Liver (tissue), 9 donors: ENCODE measurements around the gene ITGB4. TPM values are rescaled to one million over a fixed set of nuclear protein-coding genes. Genes with fewer than 3 reads are reported as not detected.

Experiments
- DNase-seq: peaks from one replicate; pipeline ENCODE4 v3.0.0-alpha.2; 2017; ENCODE audit warnings: low spot score
- H3K27ac ChIP-seq, 2 donors: one replicate each; pipeline ENCODE4 v1.7.0; 2013; ENCODE audit warnings: inconsistent platforms in 2 of 2, low read length in 2 of 2, control low read depth in 1 of 2, low read depth in 1 of 2, mild to moderate bottlenecking in 1 of 2
- H3K27me3 ChIP-seq, 4 donors: one replicate each; pipeline versions ENCODE4 v1.6.1 to v1.7.0; 2013; ENCODE audit warnings: low read length in 3 of 4, inconsistent platforms in 1 of 4, mild to moderate bottlenecking in 1 of 4, moderate library complexity in 1 of 4; ENCODE audit not compliant: control insufficient read depth in 4 of 4, insufficient read depth in 4 of 4
- H3K36me3 ChIP-seq, 4 donors: one replicate each; pipeline versions ENCODE4 v1.6.1 to v1.7.0; 2013; ENCODE audit warnings: low read length in 3 of 4, mild to moderate bottlenecking in 3 of 4, low read depth in 1 of 4, moderate library complexity in 1 of 4; ENCODE audit not compliant: control insufficient read depth in 4 of 4, insufficient read depth in 3 of 4
- H3K4me1 ChIP-seq, 4 donors: one replicate each; pipeline versions ENCODE4 v1.6.1 to v1.7.0; 2013; ENCODE audit warnings: low read length in 3 of 4, mild to moderate bottlenecking in 3 of 4, moderate library complexity in 1 of 4; ENCODE audit not compliant: control insufficient read depth in 4 of 4, insufficient read depth in 4 of 4
- H3K4me3 ChIP-seq, 3 donors: one replicate each; pipeline versions ENCODE4 v1.6.1 to v1.7.0; 2013; ENCODE audit warnings: low read length in 3 of 3, control low read depth in 1 of 3, low read depth in 1 of 3, mild to moderate bottlenecking in 1 of 3
- H3K9ac ChIP-seq, 2 donors: one replicate each; pipeline ENCODE4 v1.7.0; 2013; ENCODE audit warnings: low read length in 2 of 2, mild to moderate bottlenecking in 2 of 2, moderate library complexity in 2 of 2, control low read depth in 1 of 2, low read depth in 1 of 2
- H3K9me3 ChIP-seq, 4 donors: one replicate each; pipeline versions ENCODE4 v1.6.1 to v1.7.0; 2013; ENCODE audit warnings: low read length in 3 of 4; ENCODE audit not compliant: control insufficient read depth in 4 of 4
- EGR1 ChIP-seq, 2 donors: IDR thresholded peaks; 2 replicates each; pipeline ENCODE4 v1.6.1; 2016 to 2018; ENCODE audit warnings: antibody characterized with exemption in 2 of 2, low read depth in 2 of 2
- FOXA1 ChIP-seq: IDR thresholded peaks from 2 replicates; pipeline ENCODE4 v1.6.1; 2016; ENCODE audit warnings: antibody characterized with exemption
- FOXA2 ChIP-seq: IDR thresholded peaks from 2 replicates; pipeline ENCODE4 v1.6.1; 2016; ENCODE audit warnings: antibody characterized with exemption
- GABPA ChIP-seq, 2 donors: IDR thresholded peaks in 1 of 2; conservative IDR thresholded peaks in 1 of 2; 2 replicates each; pipeline ENCODE4 v1.6.1; 2016; ENCODE audit warnings: antibody characterized with exemption in 2 of 2, mild to moderate bottlenecking in 1 of 2, moderate library complexity in 1 of 2
- HNF4A ChIP-seq, 2 donors: conservative IDR thresholded peaks; 2 replicates each; pipeline ENCODE4 v1.6.1; 2016; ENCODE audit warnings: antibody characterized with exemption in 2 of 2, mild to moderate bottlenecking in 2 of 2
- HNF4G ChIP-seq: IDR thresholded peaks from 2 replicates; pipeline ENCODE4 v1.6.1; 2016; ENCODE audit warnings: antibody characterized with exemption
- JUND ChIP-seq, 2 donors: IDR thresholded peaks; 2 replicates each; pipeline ENCODE4 v1.6.1; 2016; ENCODE audit warnings: antibody characterized with exemption in 2 of 2
- MAX ChIP-seq: IDR thresholded peaks from 2 replicates; pipeline ENCODE4 v1.6.1; 2016; ENCODE audit warnings: antibody characterized with exemption
- NR2F2 ChIP-seq: IDR thresholded peaks from 2 replicates; pipeline ENCODE4 v1.6.1; 2016; ENCODE audit warnings: antibody characterized with exemption
- RAD21 ChIP-seq, 2 donors: IDR thresholded peaks; 2 replicates each; pipeline ENCODE4 v1.6.1; 2016; ENCODE audit warnings: antibody characterized with exemption in 2 of 2, mild to moderate bottlenecking in 2 of 2
- RXRA ChIP-seq, 2 donors: IDR thresholded peaks; 2 replicates each; pipeline ENCODE4 v1.6.1; 2017 to 2018; ENCODE audit warnings: antibody characterized with exemption in 2 of 2, mild to moderate bottlenecking in 1 of 2
- SP1 ChIP-seq: IDR thresholded peaks from 2 replicates; pipeline ENCODE4 v1.6.1; 2018; ENCODE audit warnings: antibody characterized with exemption, mild to moderate bottlenecking
- TAF1 ChIP-seq: conservative IDR thresholded peaks from 2 replicates; pipeline ENCODE4 v1.6.1; 2016; ENCODE audit warnings: antibody characterized with exemption, mild to moderate bottlenecking
- YY1 ChIP-seq: IDR thresholded peaks from 2 replicates; pipeline ENCODE4 v1.6.1; 2016; ENCODE audit warnings: antibody characterized with exemption, mild to moderate bottlenecking
- WGBS: extraction: QIAGEN DNeasy Blood & Tissue Kit; methylation state at CpG from one replicate; pipeline ENCODE4 v1.1.7; 2013; 5-methylcytosine and 5-hydroxymethylcytosine counted together
- polyA plus RNA-seq, 2 donors: library from polyadenylated mRNA; stranded (reverse) in 1 of 2; unstranded in 1 of 2; fragments of 200-250 nt in 1 of 2; fragments of >200 nt in 1 of 2; fragmentation: Nextera tagmentation in 1 of 2; extraction: Ambion mirVana in 1 of 2; gene quantifications; one replicate each; pipeline versions ENCODE4 v1.2.1 to v1.2.3, GENCODE V29; 2013 to 2015
- total RNA-seq, 2 donors: library from RNA; depleted of rRNA; stranded (reverse); fragments of >200 nt; gene quantifications; one replicate each; pipeline ENCODE4 v1.2.3, GENCODE V29; 2014
- TF ChIP-seq, protein P1 (sequence below): IDR thresholded peaks from 2 replicates; pipeline ENCODE4 v1.6.1; 2016; ENCODE audit warnings: antibody characterized with exemption
- TF ChIP-seq, protein P2 (sequence below): IDR thresholded peaks from 2 replicates; pipeline ENCODE4 v1.6.1; 2016; ENCODE audit warnings: antibody characterized with exemption
- TF ChIP-seq, protein P3 (sequence below): IDR thresholded peaks from 2 replicates; pipeline ENCODE4 v1.6.1; 2016; ENCODE audit warnings: antibody characterized with exemption, mild to moderate bottlenecking
- donor health status: healthy.
- donor health status: healthy.
- donor health status: healthy.
- donor health status: healthy.
- donor health status: healthy.

The ITGB4 gene
- total and polyA plus RNA-seq, 4 donors: 0.42 to 1.4 (median 1.3) TPM

- peaks cover 2 to 27% (median 10%) of the 10 kb centered on the region in 4 donors for H3K4me1 ChIP-seq
Observed at GRCh38 chr17:75784473-75785015, 63.3 kb downstream of the ITGB4 start, which contains the start of gene UNK. TSS of gene UNK (plus strand) at chr17:75784806. CDS start at chr17:75784881, 75 bp downstream.

GRCh38 chr17:75785016-75785890 lies 64.0 kb downstream of the ITGB4 start:
- 7% methylated on average over 43 of the region's 43 CpGs for WGBS
- TF ChIP-seq JUND (IDR thresholded peaks at IDR 0.05): peak; percentile 39 to 75
- TF ChIP-seq HNF4G: no peak
- no peak for TF ChIP-seq SP1
- TF ChIP-seq, protein P1, sequence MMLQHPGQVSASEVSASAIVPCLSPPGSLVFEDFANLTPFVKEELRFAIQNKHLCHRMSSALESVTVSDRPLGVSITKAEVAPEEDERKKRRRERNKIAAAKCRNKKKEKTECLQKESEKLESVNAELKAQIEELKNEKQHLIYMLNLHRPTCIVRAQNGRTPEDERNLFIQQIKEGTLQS: no peak
- no peak for TF ChIP-seq FOXA1
- no peak for TF ChIP-seq YY1
- TF ChIP-seq, protein P2, sequence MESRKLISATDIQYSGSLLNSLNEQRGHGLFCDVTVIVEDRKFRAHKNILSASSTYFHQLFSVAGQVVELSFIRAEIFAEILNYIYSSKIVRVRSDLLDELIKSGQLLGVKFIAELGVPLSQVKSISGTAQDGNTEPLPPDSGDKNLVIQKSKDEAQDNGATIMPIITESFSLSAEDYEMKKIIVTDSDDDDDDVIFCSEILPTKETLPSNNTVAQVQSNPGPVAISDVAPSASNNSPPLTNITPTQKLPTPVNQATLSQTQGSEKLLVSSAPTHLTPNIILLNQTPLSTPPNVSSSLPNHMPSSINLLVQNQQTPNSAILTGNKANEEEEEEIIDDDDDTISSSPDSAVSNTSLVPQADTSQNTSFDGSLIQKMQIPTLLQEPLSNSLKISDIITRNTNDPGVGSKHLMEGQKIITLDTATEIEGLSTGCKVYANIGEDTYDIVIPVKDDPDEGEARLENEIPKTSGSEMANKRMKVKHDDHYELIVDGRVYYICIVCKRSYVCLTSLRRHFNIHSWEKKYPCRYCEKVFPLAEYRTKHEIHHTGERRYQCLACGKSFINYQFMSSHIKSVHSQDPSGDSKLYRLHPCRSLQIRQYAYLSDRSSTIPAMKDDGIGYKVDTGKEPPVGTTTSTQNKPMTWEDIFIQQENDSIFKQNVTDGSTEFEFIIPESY: no peak
- TF ChIP-seq TAF1: no peak
- TF ChIP-seq HNF4A (conservative IDR thresholded peaks at IDR 0.05): peak in 1 of 2 donors; percentile 6
- TF ChIP-seq NR2F2: no peak
- no peak for TF ChIP-seq RXRA (IDR thresholded peaks at IDR 0.05)
- TF ChIP-seq MAX: peak; percentile 31
- no peak for TF ChIP-seq EGR1 (IDR thresholded peaks at IDR 0.05; ENCODE audit: low read depth in 2 of 2)
- no peak for TF ChIP-seq FOXA2
- peak; percentile 10 to 27 for TF ChIP-seq RAD21 (IDR thresholded peaks at IDR 0.05)

More at GRCh38 chr17:75784473-75785015, 63.3 kb downstream of the ITGB4 start, which contains the start of gene UNK:
- under 1% methylated on average over 45 of the region's 45 CpGs for WGBS
- Histone ChIP-seq H3K27me3 (no peaks in the 10 kb centered on the region), H3K9me3 (no peaks in the 10 kb centered on the region), H3K27ac (peak within 1 kb of the TSS; percentile 96 to 99), H3K4me3 (peak within 1 kb of the TSS; percentile 66 to 94 (median 74)), H3K36me3 (no peaks in the 10 kb centered on the region), H3K9ac (peak within 1 kb of the TSS; percentile 97 to 98)
- peak; percentile 95 for DNase-seq
- TF ChIP-seq HNF4A (conservative IDR thresholded peaks at IDR 0.05) (peak in 1 of 2 donors; percentile 22), FOXA2 (no peak), NR2F2 (no peak), TAF1 (peak; percentile 82), SP1 (peak; percentile 85), YY1 (peak; percentile 81), GABPA (IDR thresholded peaks at IDR 0.05 in 1 of 2, conservative IDR thresholded peaks at IDR 0.05 in 1 of 2) (peak in 1 of 2 donors; percentile 64), RXRA (IDR thresholded peaks at IDR 0.05) (peak in 1 of 2 donors; percentile 12), FOXA1 (no peak), MAX (peak; percentile 40)
- TF ChIP-seq, protein P2: peak; percentile 88
- TF ChIP-seq, protein P3, sequence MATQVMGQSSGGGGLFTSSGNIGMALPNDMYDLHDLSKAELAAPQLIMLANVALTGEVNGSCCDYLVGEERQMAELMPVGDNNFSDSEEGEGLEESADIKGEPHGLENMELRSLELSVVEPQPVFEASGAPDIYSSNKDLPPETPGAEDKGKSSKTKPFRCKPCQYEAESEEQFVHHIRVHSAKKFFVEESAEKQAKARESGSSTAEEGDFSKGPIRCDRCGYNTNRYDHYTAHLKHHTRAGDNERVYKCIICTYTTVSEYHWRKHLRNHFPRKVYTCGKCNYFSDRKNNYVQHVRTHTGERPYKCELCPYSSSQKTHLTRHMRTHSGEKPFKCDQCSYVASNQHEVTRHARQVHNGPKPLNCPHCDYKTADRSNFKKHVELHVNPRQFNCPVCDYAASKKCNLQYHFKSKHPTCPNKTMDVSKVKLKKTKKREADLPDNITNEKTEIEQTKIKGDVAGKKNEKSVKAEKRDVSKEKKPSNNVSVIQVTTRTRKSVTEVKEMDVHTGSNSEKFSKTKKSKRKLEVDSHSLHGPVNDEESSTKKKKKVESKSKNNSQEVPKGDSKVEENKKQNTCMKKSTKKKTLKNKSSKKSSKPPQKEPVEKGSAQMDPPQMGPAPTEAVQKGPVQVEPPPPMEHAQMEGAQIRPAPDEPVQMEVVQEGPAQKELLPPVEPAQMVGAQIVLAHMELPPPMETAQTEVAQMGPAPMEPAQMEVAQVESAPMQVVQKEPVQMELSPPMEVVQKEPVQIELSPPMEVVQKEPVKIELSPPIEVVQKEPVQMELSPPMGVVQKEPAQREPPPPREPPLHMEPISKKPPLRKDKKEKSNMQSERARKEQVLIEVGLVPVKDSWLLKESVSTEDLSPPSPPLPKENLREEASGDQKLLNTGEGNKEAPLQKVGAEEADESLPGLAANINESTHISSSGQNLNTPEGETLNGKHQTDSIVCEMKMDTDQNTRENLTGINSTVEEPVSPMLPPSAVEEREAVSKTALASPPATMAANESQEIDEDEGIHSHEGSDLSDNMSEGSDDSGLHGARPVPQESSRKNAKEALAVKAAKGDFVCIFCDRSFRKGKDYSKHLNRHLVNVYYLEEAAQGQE: peak; percentile 95

More at GRCh38 chr17:75785016-75785890, 64.0 kb downstream of the ITGB4 start:
- Histone ChIP-seq H3K27me3 (no peaks in the 10 kb centered on the region), H3K4me3 (peak overlapping the region; percentile 66 to 94 (median 74)), H3K9ac (peak overlapping the region; percentile 95 to 98), H3K36me3 (no peaks in the 10 kb centered on the region), H3K27ac (peak overlapping the region; percentile 96 to 99), H3K4me1 (peaks cover 2 to 24% (median 10%) of the 10 kb centered on the region in 4 donors), H3K9me3 (no peaks in the 10 kb centered on the region)
- DNase-seq: peak; percentile 94
